Measurements from ENCODE around the gene EVX2. TPM values are rescaled to one million over a fixed set of nuclear protein-coding genes. Genes with fewer than 3 reads are reported as not detected.
A peak's percentile ranks its signal among the peaks of the same experiment; 100 is the strongest.

EVX2 gene
- total RNA-seq, 4 donors from 2014 or later, result not detected

GRCh38 chr2:176130147-176130956, 46.6 kb upstream of the EVX2 start:
- Histone ChIP-seq H3K4me3 (peak overlapping the region; percentile 38 to 63 (median 52)), H3K4me1 (peaks cover 0 to 22% (median 0%) of the 10 kb centered on the region in 4 donors), H3K27me3 (peaks cover 0 to 23% of the 10 kb centered on the region in 2 donors), H3K27ac (peak overlapping the region; percentile 72 to 97 (median 86)), H3K36me3 (no peaks in the 10 kb centered on the region), H3K9me3 (no peaks in the 10 kb centered on the region)
- no peak for TF ChIP-seq POLR2A (IDR thresholded peaks at IDR 0.05)
- no peak for TF ChIP-seq CTCF (IDR thresholded peaks at IDR 0.05)
- peak in 2 of 3 donors; percentile 61 to 67 for DNase-seq

GRCh38 chr2:176129813-176130146, 46.0 kb upstream of the EVX2 start:
- TF ChIP-seq CTCF (IDR thresholded peaks at IDR 0.05) (no peak), POLR2A (IDR thresholded peaks at IDR 0.05) (no peak)
- H3K4me3 ChIP-seq, result peak overlapping the region; percentile 38 to 63 (median 52)
- DNase-seq, result peak in 1 of 3 donors; percentile 64
- H3K9me3 ChIP-seq, result no peaks in the 10 kb centered on the region
- no peaks in the 10 kb centered on the region for H3K36me3 ChIP-seq
- H3K27ac ChIP-seq, result peak overlapping the region; percentile 72 to 97 (median 86)
- peaks cover 0 to 22% (median 0%) of the 10 kb centered on the region in 4 donors for H3K4me1 ChIP-seq
- H3K27me3 ChIP-seq, result peaks cover 0 to 23% of the 10 kb centered on the region in 2 donors

GRCh38 chr2:176128982-176129796, 45.4 kb upstream of the EVX2 start, which contains the start of gene HOXD8:
Gene HOXD8, plus strand, starts transcription at chr2:176129705. Its CDS starts 662 bp downstream, at chr2:176130367.
- peak in 2 of 3 donors; percentile 70 to 75 for DNase-seq
- Histone ChIP-seq H3K36me3 (no peaks in the 10 kb centered on the region), H3K4me3 (peak within 1 kb of the TSS; percentile 38 to 63 (median 52)), H3K27me3 (peaks cover 0 to 28% of the 10 kb centered on the region in 2 donors), H3K4me1 (peaks cover 0 to 22% (median 0%) of the 10 kb centered on the region in 4 donors), H3K9me3 (no peaks in the 10 kb centered on the region), H3K27ac (peak within 1 kb of the TSS; percentile 72 to 97 (median 86))
- TF ChIP-seq POLR2A (IDR thresholded peaks at IDR 0.05) (peak in 1 of 2 donors; percentile 27), CTCF (IDR thresholded peaks at IDR 0.05) (no peak)

GRCh38 chr2:176128172-176128981, 44.6 kb upstream of the EVX2 start:
- no peak for TF ChIP-seq POLR2A (IDR thresholded peaks at IDR 0.05)
- no peak for TF ChIP-seq CTCF (IDR thresholded peaks at IDR 0.05)
- DNase-seq, result peak in 1 of 3 donors; percentile 53
- Histone ChIP-seq H3K4me1 (peaks cover 0 to 22% (median 0%) of the 10 kb centered on the region in 4 donors), H3K27me3 (peaks cover 0 to 35% of the 10 kb centered on the region in 2 donors), H3K4me3 (peak overlapping the region; percentile 38 to 63 (median 52)), H3K27ac (peak overlapping the region; percentile 72 to 97 (median 86)), H3K9me3 (no peaks in the 10 kb centered on the region), H3K36me3 (no peaks in the 10 kb centered on the region)

- Histone ChIP-seq H3K4me3 (no peak overlapping the region), H3K4me1 (peaks cover 0 to 28% (median 0%) of the 10 kb centered on the region in 4 donors), H3K9me3 (no peaks in the 10 kb centered on the region), H3K36me3 (no peaks in the 10 kb centered on the region), H3K27ac (no peak overlapping the region), H3K27me3 (peaks cover 0 to 42% of the 10 kb centered on the region in 2 donors)
- no peak for DNase-seq
- TF ChIP-seq CTCF (IDR thresholded peaks at IDR 0.05) (no peak), POLR2A (IDR thresholded peaks at IDR 0.05) (no peak)
Measured at GRCh38 chr2:176127774-176128072, 44.0 kb upstream of the EVX2 start.

All from Peyer's patch (tissue), 4 donors.